D721Med (cell line): ENCODE results near the gene FUBP3.

Source experiments
- DNase-seq: peaks from one replicate; pipeline ENCODE4 v3.0.0; 2011; ENCODE audit warnings: low spot score; ENCODE audit not compliant: insufficient read length
- FAIRE-seq: peaks from 2 replicates; lab custom pipeline; 2011; peaks lifted over from hg19 to GRCh38; lab: Jason Lieb, UNC
- TF ChIP-seq, protein P1 (sequence below): IDR thresholded peaks from 2 replicates; pipeline ENCODE4 v1.5.1; 2012; ENCODE audit warnings: mild to moderate bottlenecking, control low read depth; ENCODE audit not compliant: insufficient read depth; ENCODE audit errors: missing control alignments

The FUBP3 gene

GRCh38 chr9:130629443-130630070 is 50.2 kb downstream of the FUBP3 start:
- no peak for FAIRE-seq
- TF ChIP-seq, protein P1, sequence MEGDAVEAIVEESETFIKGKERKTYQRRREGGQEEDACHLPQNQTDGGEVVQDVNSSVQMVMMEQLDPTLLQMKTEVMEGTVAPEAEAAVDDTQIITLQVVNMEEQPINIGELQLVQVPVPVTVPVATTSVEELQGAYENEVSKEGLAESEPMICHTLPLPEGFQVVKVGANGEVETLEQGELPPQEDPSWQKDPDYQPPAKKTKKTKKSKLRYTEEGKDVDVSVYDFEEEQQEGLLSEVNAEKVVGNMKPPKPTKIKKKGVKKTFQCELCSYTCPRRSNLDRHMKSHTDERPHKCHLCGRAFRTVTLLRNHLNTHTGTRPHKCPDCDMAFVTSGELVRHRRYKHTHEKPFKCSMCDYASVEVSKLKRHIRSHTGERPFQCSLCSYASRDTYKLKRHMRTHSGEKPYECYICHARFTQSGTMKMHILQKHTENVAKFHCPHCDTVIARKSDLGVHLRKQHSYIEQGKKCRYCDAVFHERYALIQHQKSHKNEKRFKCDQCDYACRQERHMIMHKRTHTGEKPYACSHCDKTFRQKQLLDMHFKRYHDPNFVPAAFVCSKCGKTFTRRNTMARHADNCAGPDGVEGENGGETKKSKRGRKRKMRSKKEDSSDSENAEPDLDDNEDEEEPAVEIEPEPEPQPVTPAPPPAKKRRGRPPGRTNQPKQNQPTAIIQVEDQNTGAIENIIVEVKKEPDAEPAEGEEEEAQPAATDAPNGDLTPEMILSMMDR = no peak
- no peak for DNase-seq

GRCh38 chr9:130630071-130630450 is 50.7 kb downstream of the FUBP3 start:
- FAIRE-seq = no peak
- TF ChIP-seq, protein P1 = no peak
- DNase-seq = no peak

GRCh38 chr9:130630506-130631330 is 51.3 kb downstream of the FUBP3 start:
- TF ChIP-seq, protein P1 = no peak
- DNase-seq (no peak), FAIRE-seq (no peak)

GRCh38 chr9:130631331-130632080 is 52.1 kb downstream of the FUBP3 start:
- TF ChIP-seq, protein P1 = no peak
- DNase-seq = no peak
- FAIRE-seq = no peak

GRCh38 chr9:130632081-130632710 is 52.8 kb downstream of the FUBP3 start:
- TF ChIP-seq, protein P1 = no peak
- no peak for DNase-seq
- no peak for FAIRE-seq

DNA sequence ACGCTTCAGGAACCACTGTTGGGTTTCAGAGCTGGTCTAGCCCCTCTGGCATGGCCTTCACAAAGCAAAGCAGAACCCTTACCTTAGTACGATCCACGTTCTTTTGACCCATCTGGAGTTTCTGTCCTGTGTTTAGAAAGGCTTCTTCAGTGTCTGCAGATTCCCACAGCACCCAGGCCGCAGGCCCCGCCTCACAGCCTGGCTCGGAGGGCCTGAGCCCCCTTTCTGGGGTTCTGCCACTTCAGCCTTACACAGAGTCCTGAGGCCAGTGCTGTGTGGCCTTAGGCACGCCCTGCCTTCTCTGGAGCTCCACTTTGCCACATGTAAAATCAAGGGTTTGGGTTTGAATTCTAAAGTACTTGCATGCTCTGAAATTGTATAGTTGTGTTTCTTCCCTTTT is 53.5 kb downstream of the FUBP3 start:
- DNase-seq (no peak), FAIRE-seq (no peak)
- TF ChIP-seq, protein P1 = no peak
